ENCODE data around the gene NOL3. TPM values are rescaled to one million over a fixed set of nuclear protein-coding genes. Genes with fewer than 3 reads are reported as not detected.
A peak's percentile ranks its signal among the peaks of the same experiment; 100 is the strongest.

NOL3 gene
- total and polyA plus RNA-seq, 2 of the 13 experiments (the other 11 are each of a cell fraction or from before 2014, with no cell fraction given) = 5.7 to 20.5 TPM

- TF ChIP-seq TIGD3 (CRISPR knock-in tag; IDR thresholded peaks at IDR 0.05; ENCODE audit: borderline replicate concordance) = no peak
- TF ChIP-seq NFKB2 (CRISPR knock-in tag; IDR thresholded peaks at IDR 0.05; ENCODE audit: borderline replicate concordance) = peak; percentile 92; the same call in 1 of the 2 replicates
- TF ChIP-seq KAT2B (IDR thresholded peaks at IDR 0.05; ENCODE audit: borderline replicate concordance, low read depth, low read length) = no peak
- peak; percentile 88 for TF ChIP-seq ZNF749 (CRISPR knock-in tag; IDR thresholded peaks at IDR 0.05; ENCODE audit: borderline replicate concordance)
- TF ChIP-seq ATF1 (CRISPR knock-in tag; IDR thresholded peaks at IDR 0.05) = no peak
- peak; percentile 56; the same call in 1 of the 2 replicates for TF ChIP-seq ZBTB7B (CRISPR knock-in tag; IDR thresholded peaks at IDR 0.05)
- no peak for TF ChIP-seq NFE2 (CRISPR knock-in tag; IDR thresholded peaks at IDR 0.05)
- TF ChIP-seq ZNF367 (CRISPR knock-in tag; IDR thresholded peaks at IDR 0.05; ENCODE audit: borderline replicate concordance) = peak; percentile 84; the same call in 1 of the 2 replicates
- TF ChIP-seq TARDBP (CRISPR knock-in tag; IDR thresholded peaks at IDR 0.05) = peak; percentile 93
- peak; percentile 84 for TF ChIP-seq PHF21A (CRISPR knock-in tag; IDR thresholded peaks at IDR 0.05)
- no peak for TF ChIP-seq KDM5A (IDR thresholded peaks at IDR 0.05; ENCODE audit: borderline replicate concordance, low read length)
- TF ChIP-seq KLF12 (CRISPR knock-in tag; IDR thresholded peaks at IDR 0.05; ENCODE audit: borderline replicate concordance) = peak; percentile 96
- peak; percentile 86 for TF ChIP-seq ZNF883 (CRISPR knock-in tag; IDR thresholded peaks at IDR 0.05; ENCODE audit: not compliant biosample characterization)
- TF ChIP-seq IRF9 (CRISPR knock-in tag; IDR thresholded peaks at IDR 0.05; ENCODE audit: borderline replicate concordance) = no peak
- peak; percentile 97 for TF ChIP-seq SAFB2 (CRISPR knock-in tag; IDR thresholded peaks at IDR 0.05; ENCODE audit: borderline replicate concordance, low read depth)
- no peak for TF ChIP-seq RNF219 (CRISPR knock-in tag; IDR thresholded peaks at IDR 0.05)
- no peak for TF ChIP-seq REST (IDR thresholded peaks at IDR 0.05; ENCODE audit: borderline replicate concordance in 1 of 2, low read depth in 1 of 2, low read length in 2 of 2)
- TF ChIP-seq ZNF503 (CRISPR knock-in tag; IDR thresholded peaks at IDR 0.05) = peak; percentile 98
Measured at GRCh38 chr16:67164599-67165061, 5.7 kb upstream of the NOL3 start, which contains the start of gene HSF4 (continued).
